Adipocyte (in vitro differentiated cells): ENCODE measurements around the gene BFSP2.

Source experiments
- DNase-seq: peaks from one replicate; pipeline ENCODE4 v3.0.0-alpha.2; 2015; ENCODE audit warnings: low read depth
- H3K27me3 ChIP-seq: replicated peaks from 2 replicates; pipeline ENCODE4 v1.7.0; 2013; ENCODE audit warnings: mild to moderate bottlenecking, low read length, moderate library complexity; ENCODE audit not compliant: control insufficient read depth, insufficient read depth
- H3K36me3 ChIP-seq: 2 replicates; pipeline ENCODE4 v1.7.0; 2013; ENCODE audit warnings: low read length, mild to moderate bottlenecking, moderate library complexity; ENCODE audit not compliant: control insufficient read depth, insufficient read depth, severe bottlenecking
- H3K4me1 ChIP-seq: 2 replicates; pipeline ENCODE4 v1.7.0; 2013; ENCODE audit warnings: mild to moderate bottlenecking, low read length, moderate library complexity; ENCODE audit not compliant: control insufficient read depth, insufficient read depth
- H3K4me3 ChIP-seq: 2 replicates; pipeline ENCODE4 v1.7.0; 2013; ENCODE audit warnings: mild to moderate bottlenecking, low read length, moderate library complexity
- H3K9ac ChIP-seq: 2 replicates; pipeline ENCODE4 v1.7.0; 2013; ENCODE audit warnings: mild to moderate bottlenecking, low read length, moderate library complexity
- H3K9me3 ChIP-seq: 2 replicates; pipeline ENCODE4 v1.7.0; 2013; ENCODE audit warnings: mild to moderate bottlenecking, low read length, moderate library complexity; ENCODE audit not compliant: control insufficient read depth

The BFSP2 gene

GRCh38 chr3:133400006-133400515 lies at the start of gene BFSP2:
Gene BFSP2, plus strand, starts transcription at chr3:133400056. Its CDS starts 28 bp downstream, at chr3:133400084.
- DNase-seq, result no peak
- peaks cover 11% of the 10 kb centered on the region for H3K27me3 ChIP-seq

GRCh38 chr3:133354721-133355120 lies 45.1 kb upstream of the BFSP2 start:
- Histone ChIP-seq H3K27me3 (peaks cover 5% of the 10 kb centered on the region), H3K36me3 (no peaks in the 10 kb centered on the region), H3K9ac (no peak overlapping the region), H3K9me3 (peaks cover 18% of the 10 kb centered on the region), H3K4me3 (no peak overlapping the region), H3K4me1 (no peaks in the 10 kb centered on the region)
- no peak for DNase-seq

More at GRCh38 chr3:133400006-133400515, at the start of gene BFSP2:
- H3K4me3 ChIP-seq, result no peak within 1 kb of the TSS
- no peaks in the 10 kb centered on the region for H3K36me3 ChIP-seq
- no peak within 1 kb of the TSS for H3K9ac ChIP-seq
- no peaks in the 10 kb centered on the region for H3K9me3 ChIP-seq
- no peaks in the 10 kb centered on the region for H3K4me1 ChIP-seq

GRCh38 chr3:133360476-133360875 lies 39.4 kb upstream of the BFSP2 start:
- no peak overlapping the region for H3K9ac ChIP-seq
- H3K9me3 ChIP-seq, result peaks cover 18% of the 10 kb centered on the region
- no peak for DNase-seq
- H3K27me3 ChIP-seq, result peaks cover 2% of the 10 kb centered on the region
- H3K4me3 ChIP-seq, result no peak overlapping the region
- H3K36me3 ChIP-seq, result no peaks in the 10 kb centered on the region
- no peaks in the 10 kb centered on the region for H3K4me1 ChIP-seq

- no peak for DNase-seq
- Histone ChIP-seq H3K36me3 (no peaks in the 10 kb centered on the region), H3K9ac (no peak overlapping the region), H3K9me3 (peaks cover 14% of the 10 kb centered on the region), H3K4me1 (no peaks in the 10 kb centered on the region), H3K4me3 (no peak overlapping the region), H3K27me3 (peaks cover 4% of the 10 kb centered on the region)
Measured at GRCh38 chr3:133361011-133361410, 38.8 kb upstream of the BFSP2 start.

- Histone ChIP-seq H3K9ac (no peak overlapping the region), H3K36me3 (no peaks in the 10 kb centered on the region), H3K9me3 (peaks cover 12% of the 10 kb centered on the region), H3K27me3 (peaks cover 8% of the 10 kb centered on the region), H3K4me1 (no peaks in the 10 kb centered on the region), H3K4me3 (no peak overlapping the region)
- no peak for DNase-seq
Measured at GRCh38 chr3:133361435-133361834, 38.4 kb upstream of the BFSP2 start.

- peaks cover 8% of the 10 kb centered on the region for H3K9me3 ChIP-seq
- no peaks in the 10 kb centered on the region for H3K4me1 ChIP-seq
- H3K9ac ChIP-seq, result no peak overlapping the region
- H3K36me3 ChIP-seq, result no peaks in the 10 kb centered on the region
- peaks cover 15% of the 10 kb centered on the region for H3K27me3 ChIP-seq
- DNase-seq, result no peak
- H3K4me3 ChIP-seq, result no peak overlapping the region
Measured at GRCh38 chr3:133362539-133362938, 37.3 kb upstream of the BFSP2 start.

GRCh38 chr3:133364704-133365103 lies 35.2 kb upstream of the BFSP2 start:
- Histone ChIP-seq H3K4me1 (no peaks in the 10 kb centered on the region), H3K27me3 (peaks cover 26% of the 10 kb centered on the region), H3K36me3 (no peaks in the 10 kb centered on the region), H3K9me3 (peaks cover 8% of the 10 kb centered on the region), H3K9ac (no peak overlapping the region), H3K4me3 (no peak overlapping the region)
- no peak for DNase-seq

GRCh38 chr3:133366921-133367320 lies 32.9 kb upstream of the BFSP2 start:
- Histone ChIP-seq H3K36me3 (no peaks in the 10 kb centered on the region), H3K4me3 (no peak overlapping the region), H3K9me3 (peaks cover 8% of the 10 kb centered on the region), H3K27me3 (peaks cover 26% of the 10 kb centered on the region), H3K4me1 (no peaks in the 10 kb centered on the region), H3K9ac (no peak overlapping the region)
- no peak for DNase-seq

GRCh38 chr3:133367403-133367802 lies 32.5 kb upstream of the BFSP2 start:
- no peak overlapping the region for H3K4me3 ChIP-seq
- DNase-seq, result no peak
- H3K9ac ChIP-seq, result no peak overlapping the region

GRCh38 chr3:133367956-133368355 lies 31.9 kb upstream of the BFSP2 start:
- Histone ChIP-seq H3K9ac (no peak overlapping the region), H3K27me3 (peaks cover 26% of the 10 kb centered on the region), H3K4me1 (no peaks in the 10 kb centered on the region), H3K4me3 (no peak overlapping the region), H3K9me3 (peaks cover 8% of the 10 kb centered on the region), H3K36me3 (no peaks in the 10 kb centered on the region)
- DNase-seq, result no peak

More at GRCh38 chr3:133367403-133367802, 32.5 kb upstream of the BFSP2 start:
- Histone ChIP-seq H3K4me1 (no peaks in the 10 kb centered on the region), H3K36me3 (no peaks in the 10 kb centered on the region), H3K27me3 (peaks cover 26% of the 10 kb centered on the region), H3K9me3 (peaks cover 8% of the 10 kb centered on the region)

- no peak for DNase-seq
- Histone ChIP-seq H3K9me3 (peaks cover 8% of the 10 kb centered on the region), H3K27me3 (peaks cover 26% of the 10 kb centered on the region), H3K9ac (no peak overlapping the region), H3K4me1 (no peaks in the 10 kb centered on the region), H3K36me3 (no peaks in the 10 kb centered on the region), H3K4me3 (no peak overlapping the region)
Measured at GRCh38 chr3:133368371-133369067, 31.3 kb upstream of the BFSP2 start.

- Histone ChIP-seq H3K36me3 (no peaks in the 10 kb centered on the region), H3K9me3 (peaks cover 8% of the 10 kb centered on the region), H3K4me3 (no peak overlapping the region), H3K27me3 (peaks cover 26% of the 10 kb centered on the region), H3K4me1 (no peaks in the 10 kb centered on the region), H3K9ac (no peak overlapping the region)
- DNase-seq, result no peak
Measured at GRCh38 chr3:133369068-133369440, 30.8 kb upstream of the BFSP2 start.
